HL-60/S4 treated with retinoic acid at 250 ng/mL for 4 days and 3 days (cell line): Measurements from ENCODE around the gene RPS14.

Experiments used
- in situ Hi-C: fragments of 300-500 bp; cut with MboI; formaldehyde crosslinking; loops from 2 replicates; pipeline ENCODE4 v1.7.0; 2022; ENCODE audit warnings: low sequenced_read_pairs

RPS14 gene

GRCh38 chr5:150402229-150402773 lies 47.2 kb downstream of the RPS14 start:
- in situ Hi-C loops, result no loop called here

- in situ Hi-C loops, result no loop called here
Measured at GRCh38 chr5:150401376-150402228, 47.9 kb downstream of the RPS14 start.

- in situ Hi-C loops, result no loop called here
Measured at GRCh38 chr5:150401076-150401375, 48.5 kb downstream of the RPS14 start.

- in situ Hi-C loops, result no loop called here
Measured at GRCh38 chr5:150400316-150401075, 49.0 kb downstream of the RPS14 start.

- in situ Hi-C loops, result no loop called here
Measured at GRCh38 chr5:150399524-150400211, 49.9 kb downstream of the RPS14 start.

GRCh38 chr5:150398722-150399523 lies 50.6 kb downstream of the RPS14 start:
- in situ Hi-C loops, result no loop called here

- in situ Hi-C loops, result no loop called here
Measured at GRCh38 chr5:150397782-150398721, 51.5 kb downstream of the RPS14 start.

- in situ Hi-C loops, result no loop called here
Measured at GRCh38 chr5:150397146-150397781, 52.3 kb downstream of the RPS14 start.

GRCh38 chr5:150396267-150396666 lies 53.3 kb downstream of the RPS14 start:
- in situ Hi-C loops, result no loop called here

GRCh38 chr5:150395688-150395975 lies 53.9 kb downstream of the RPS14 start:
- in situ Hi-C loops, result no loop called here

GRCh38 chr5:150394912-150395687 lies 54.4 kb downstream of the RPS14 start:
- in situ Hi-C loops, result no loop called here

- in situ Hi-C loops, result no loop called here
Measured at GRCh38 chr5:150394131-150394530, 55.4 kb downstream of the RPS14 start.

- in situ Hi-C loops, result no loop called here
Measured at GRCh38 chr5:150393096-150393645, 56.4 kb downstream of the RPS14 start.

GRCh38 chr5:150392680-150393079 lies 56.9 kb downstream of the RPS14 start:
- in situ Hi-C loops, result no loop called here
